Liver (tissue), 9 donors: ENCODE measurements around the gene KIF11. TPM values are rescaled to one million over a fixed set of nuclear protein-coding genes. Genes with fewer than 3 reads are reported as not detected.
A peak's percentile ranks its signal among the peaks of the same experiment; 100 is the strongest.

Experiments
- DNase-seq: peaks from one replicate; pipeline ENCODE4 v3.0.0-alpha.2; 2017; ENCODE audit warnings: low spot score
- H3K27ac ChIP-seq, 2 donors: one replicate each; pipeline ENCODE4 v1.7.0; 2013; ENCODE audit warnings: inconsistent platforms in 2 of 2, low read length in 2 of 2, control low read depth in 1 of 2, low read depth in 1 of 2, mild to moderate bottlenecking in 1 of 2
- H3K27me3 ChIP-seq, 4 donors: one replicate each; pipeline versions ENCODE4 v1.6.1 to v1.7.0; 2013; ENCODE audit warnings: low read length in 3 of 4, inconsistent platforms in 1 of 4, mild to moderate bottlenecking in 1 of 4, moderate library complexity in 1 of 4; ENCODE audit not compliant: control insufficient read depth in 4 of 4, insufficient read depth in 4 of 4
- H3K36me3 ChIP-seq, 4 donors: one replicate each; pipeline versions ENCODE4 v1.6.1 to v1.7.0; 2013; ENCODE audit warnings: low read length in 3 of 4, mild to moderate bottlenecking in 3 of 4, low read depth in 1 of 4, moderate library complexity in 1 of 4; ENCODE audit not compliant: control insufficient read depth in 4 of 4, insufficient read depth in 3 of 4
- H3K4me1 ChIP-seq, 4 donors: one replicate each; pipeline versions ENCODE4 v1.6.1 to v1.7.0; 2013; ENCODE audit warnings: low read length in 3 of 4, mild to moderate bottlenecking in 3 of 4, moderate library complexity in 1 of 4; ENCODE audit not compliant: control insufficient read depth in 4 of 4, insufficient read depth in 4 of 4
- H3K4me3 ChIP-seq, 3 donors: one replicate each; pipeline versions ENCODE4 v1.6.1 to v1.7.0; 2013; ENCODE audit warnings: low read length in 3 of 3, control low read depth in 1 of 3, low read depth in 1 of 3, mild to moderate bottlenecking in 1 of 3
- H3K9ac ChIP-seq, 2 donors: one replicate each; pipeline ENCODE4 v1.7.0; 2013; ENCODE audit warnings: low read length in 2 of 2, mild to moderate bottlenecking in 2 of 2, moderate library complexity in 2 of 2, control low read depth in 1 of 2, low read depth in 1 of 2
- H3K9me3 ChIP-seq, 4 donors: one replicate each; pipeline versions ENCODE4 v1.6.1 to v1.7.0; 2013; ENCODE audit warnings: low read length in 3 of 4; ENCODE audit not compliant: control insufficient read depth in 4 of 4
- ATF3 ChIP-seq: IDR thresholded peaks from 2 replicates; pipeline ENCODE4 v1.6.1; 2016; ENCODE audit warnings: antibody characterized with exemption
- EGR1 ChIP-seq, 2 donors: IDR thresholded peaks; 2 replicates each; pipeline ENCODE4 v1.6.1; 2016 to 2018; ENCODE audit warnings: antibody characterized with exemption in 2 of 2, low read depth in 2 of 2
- FOXA1 ChIP-seq: IDR thresholded peaks from 2 replicates; pipeline ENCODE4 v1.6.1; 2016; ENCODE audit warnings: antibody characterized with exemption
- FOXA2 ChIP-seq: IDR thresholded peaks from 2 replicates; pipeline ENCODE4 v1.6.1; 2016; ENCODE audit warnings: antibody characterized with exemption
- HNF4A ChIP-seq, 2 donors: conservative IDR thresholded peaks; 2 replicates each; pipeline ENCODE4 v1.6.1; 2016; ENCODE audit warnings: antibody characterized with exemption in 2 of 2, mild to moderate bottlenecking in 2 of 2
- HNF4G ChIP-seq: IDR thresholded peaks from 2 replicates; pipeline ENCODE4 v1.6.1; 2016; ENCODE audit warnings: antibody characterized with exemption
- JUND ChIP-seq, 2 donors: IDR thresholded peaks; 2 replicates each; pipeline ENCODE4 v1.6.1; 2016; ENCODE audit warnings: antibody characterized with exemption in 2 of 2
- MAX ChIP-seq: IDR thresholded peaks from 2 replicates; pipeline ENCODE4 v1.6.1; 2016; ENCODE audit warnings: antibody characterized with exemption
- NR2F2 ChIP-seq: IDR thresholded peaks from 2 replicates; pipeline ENCODE4 v1.6.1; 2016; ENCODE audit warnings: antibody characterized with exemption
- RAD21 ChIP-seq, 2 donors: IDR thresholded peaks; 2 replicates each; pipeline ENCODE4 v1.6.1; 2016; ENCODE audit warnings: antibody characterized with exemption in 2 of 2, mild to moderate bottlenecking in 2 of 2
- RXRA ChIP-seq, 2 donors: IDR thresholded peaks; 2 replicates each; pipeline ENCODE4 v1.6.1; 2017 to 2018; ENCODE audit warnings: antibody characterized with exemption in 2 of 2, mild to moderate bottlenecking in 1 of 2
- SP1 ChIP-seq: IDR thresholded peaks from 2 replicates; pipeline ENCODE4 v1.6.1; 2018; ENCODE audit warnings: antibody characterized with exemption, mild to moderate bottlenecking
- TAF1 ChIP-seq: conservative IDR thresholded peaks from 2 replicates; pipeline ENCODE4 v1.6.1; 2016; ENCODE audit warnings: antibody characterized with exemption, mild to moderate bottlenecking
- YY1 ChIP-seq: IDR thresholded peaks from 2 replicates; pipeline ENCODE4 v1.6.1; 2016; ENCODE audit warnings: antibody characterized with exemption, mild to moderate bottlenecking
- ZBTB33 ChIP-seq: IDR thresholded peaks from 2 replicates; pipeline ENCODE4 v1.6.1; 2016; ENCODE audit warnings: antibody characterized with exemption
- WGBS: extraction: QIAGEN DNeasy Blood & Tissue Kit; methylation state at CpG from one replicate; pipeline ENCODE4 v1.1.7; 2013; 5-methylcytosine and 5-hydroxymethylcytosine counted together
- polyA plus RNA-seq, 2 donors: library from polyadenylated mRNA; stranded (reverse) in 1 of 2; unstranded in 1 of 2; fragments of 200-250 nt in 1 of 2; fragments of >200 nt in 1 of 2; fragmentation: Nextera tagmentation in 1 of 2; extraction: Ambion mirVana in 1 of 2; gene quantifications; one replicate each; pipeline versions ENCODE4 v1.2.1 to v1.2.3, GENCODE V29; 2013 to 2015
- total RNA-seq, 2 donors: library from RNA; depleted of rRNA; stranded (reverse); fragments of >200 nt; gene quantifications; one replicate each; pipeline ENCODE4 v1.2.3, GENCODE V29; 2014
- TF ChIP-seq, protein P1 (sequence below): fragments of 150-350 bp; IDR thresholded peaks from 2 replicates; pipeline ENCODE4 v1.5.1; 2017; ENCODE audit warnings: improper control_type of control experiment, low read depth, low read length; ENCODE audit not compliant: missing input control
- TF ChIP-seq, protein P2 (sequence below): IDR thresholded peaks from 2 replicates; pipeline ENCODE4 v1.6.1; 2016; ENCODE audit warnings: antibody characterized with exemption, mild to moderate bottlenecking
- donor health status: healthy.
- donor health status: healthy.
- donor health status: healthy.
- donor health status: healthy.
- donor health status: healthy.

KIF11 gene
- total and polyA plus RNA-seq, 4 donors: 0.25 to 29.2 (median 0.58) TPM

DNA sequence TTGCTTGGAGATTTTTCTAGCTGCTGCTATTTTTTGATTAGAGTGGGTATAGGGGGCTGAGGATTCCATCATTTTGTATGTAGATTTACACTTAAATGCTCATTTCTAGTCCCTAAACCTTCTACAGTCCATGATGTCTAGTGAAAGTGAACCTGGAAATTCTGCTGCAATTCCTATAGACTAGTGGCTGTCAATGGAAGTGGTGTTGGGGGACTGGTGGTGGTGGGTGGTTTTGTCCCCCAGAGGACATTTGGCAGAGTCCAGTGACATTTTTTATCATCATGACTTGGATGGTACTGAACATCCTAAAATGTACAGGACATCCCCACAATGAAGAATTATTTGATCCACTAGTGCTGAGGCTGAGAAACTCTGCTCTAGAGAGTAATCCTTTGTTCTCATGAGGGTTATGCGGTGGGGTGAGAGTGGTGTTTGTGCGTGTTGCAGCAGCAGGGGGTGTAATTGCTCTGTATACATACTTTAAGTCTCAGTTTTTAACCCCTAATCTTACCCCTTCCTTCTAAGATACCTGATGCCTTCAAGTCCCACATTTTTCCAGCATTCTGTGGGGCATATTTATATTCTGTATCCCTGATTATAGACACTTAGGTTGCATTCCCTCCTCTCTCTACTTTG lies 35.0 kb downstream of the KIF11 start:
- no peak for DNase-seq
- Histone ChIP-seq H3K27ac (no peak overlapping the region), H3K9me3 (no peaks in the 10 kb centered on the region), H3K4me1 (no peaks in the 10 kb centered on the region), H3K9ac (no peak overlapping the region), H3K4me3 (no peak overlapping the region), H3K27me3 (no peaks in the 10 kb centered on the region), H3K36me3 (peaks cover 0 to under 1% (median 0%) of the 10 kb centered on the region in 4 donors)
- TF ChIP-seq EGR1 (IDR thresholded peaks at IDR 0.05; ENCODE audit: low read depth in 2 of 2): no peak
- no peak for TF ChIP-seq HNF4A (conservative IDR thresholded peaks at IDR 0.05)
- TF ChIP-seq NR2F2: no peak
- TF ChIP-seq, protein P1, sequence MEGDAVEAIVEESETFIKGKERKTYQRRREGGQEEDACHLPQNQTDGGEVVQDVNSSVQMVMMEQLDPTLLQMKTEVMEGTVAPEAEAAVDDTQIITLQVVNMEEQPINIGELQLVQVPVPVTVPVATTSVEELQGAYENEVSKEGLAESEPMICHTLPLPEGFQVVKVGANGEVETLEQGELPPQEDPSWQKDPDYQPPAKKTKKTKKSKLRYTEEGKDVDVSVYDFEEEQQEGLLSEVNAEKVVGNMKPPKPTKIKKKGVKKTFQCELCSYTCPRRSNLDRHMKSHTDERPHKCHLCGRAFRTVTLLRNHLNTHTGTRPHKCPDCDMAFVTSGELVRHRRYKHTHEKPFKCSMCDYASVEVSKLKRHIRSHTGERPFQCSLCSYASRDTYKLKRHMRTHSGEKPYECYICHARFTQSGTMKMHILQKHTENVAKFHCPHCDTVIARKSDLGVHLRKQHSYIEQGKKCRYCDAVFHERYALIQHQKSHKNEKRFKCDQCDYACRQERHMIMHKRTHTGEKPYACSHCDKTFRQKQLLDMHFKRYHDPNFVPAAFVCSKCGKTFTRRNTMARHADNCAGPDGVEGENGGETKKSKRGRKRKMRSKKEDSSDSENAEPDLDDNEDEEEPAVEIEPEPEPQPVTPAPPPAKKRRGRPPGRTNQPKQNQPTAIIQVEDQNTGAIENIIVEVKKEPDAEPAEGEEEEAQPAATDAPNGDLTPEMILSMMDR: peak; percentile 3
- WGBS: 90% methylated on average over 2 of the region's 2 CpGs

GRCh38 chr10:92629945-92630344 lies 37.0 kb downstream of the KIF11 start:
- WGBS: 94% methylated on average over 2 of the region's 2 CpGs
- H3K36me3 ChIP-seq: no peaks in the 10 kb centered on the region
- H3K9me3 ChIP-seq: no peaks in the 10 kb centered on the region
- DNase-seq: no peak
- TF ChIP-seq RXRA (IDR thresholded peaks at IDR 0.05): no peak
- no peak overlapping the region for H3K4me3 ChIP-seq
- H3K27ac ChIP-seq: no peak overlapping the region
- no peak overlapping the region for H3K9ac ChIP-seq
- H3K4me1 ChIP-seq: no peaks in the 10 kb centered on the region
- H3K27me3 ChIP-seq: no peaks in the 10 kb centered on the region

DNA sequence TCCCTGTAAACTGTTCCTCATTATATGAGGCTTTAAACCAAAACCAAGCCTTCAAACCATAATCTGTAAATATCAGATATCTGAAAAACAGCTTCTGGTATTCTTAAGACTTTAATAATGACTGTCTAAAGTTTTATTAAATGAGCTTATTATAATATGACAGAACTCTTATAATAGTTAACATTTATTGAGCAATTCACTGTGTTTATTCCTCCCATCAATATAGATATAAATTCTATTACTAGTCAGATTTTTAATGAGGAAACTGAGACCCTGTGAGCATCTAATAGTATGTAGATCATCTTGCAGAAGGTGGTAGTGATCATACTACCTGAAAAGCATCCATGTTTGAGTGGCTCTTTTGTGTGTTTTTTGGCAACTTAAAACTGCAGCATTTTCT lies 45.1 kb downstream of the KIF11 start:
- TF ChIP-seq JUND (IDR thresholded peaks at IDR 0.05) (no peak), FOXA2 (no peak), MAX (no peak), ZBTB33 (no peak), YY1 (no peak), RAD21 (IDR thresholded peaks at IDR 0.05) (no peak), EGR1 (IDR thresholded peaks at IDR 0.05; ENCODE audit: low read depth in 2 of 2) (no peak), ATF3 (no peak), FOXA1 (no peak), HNF4A (conservative IDR thresholded peaks at IDR 0.05) (no peak), TAF1 (no peak), HNF4G (no peak), NR2F2 (no peak), SP1 (no peak)
- TF ChIP-seq, protein P1: no peak
- TF ChIP-seq, protein P2, sequence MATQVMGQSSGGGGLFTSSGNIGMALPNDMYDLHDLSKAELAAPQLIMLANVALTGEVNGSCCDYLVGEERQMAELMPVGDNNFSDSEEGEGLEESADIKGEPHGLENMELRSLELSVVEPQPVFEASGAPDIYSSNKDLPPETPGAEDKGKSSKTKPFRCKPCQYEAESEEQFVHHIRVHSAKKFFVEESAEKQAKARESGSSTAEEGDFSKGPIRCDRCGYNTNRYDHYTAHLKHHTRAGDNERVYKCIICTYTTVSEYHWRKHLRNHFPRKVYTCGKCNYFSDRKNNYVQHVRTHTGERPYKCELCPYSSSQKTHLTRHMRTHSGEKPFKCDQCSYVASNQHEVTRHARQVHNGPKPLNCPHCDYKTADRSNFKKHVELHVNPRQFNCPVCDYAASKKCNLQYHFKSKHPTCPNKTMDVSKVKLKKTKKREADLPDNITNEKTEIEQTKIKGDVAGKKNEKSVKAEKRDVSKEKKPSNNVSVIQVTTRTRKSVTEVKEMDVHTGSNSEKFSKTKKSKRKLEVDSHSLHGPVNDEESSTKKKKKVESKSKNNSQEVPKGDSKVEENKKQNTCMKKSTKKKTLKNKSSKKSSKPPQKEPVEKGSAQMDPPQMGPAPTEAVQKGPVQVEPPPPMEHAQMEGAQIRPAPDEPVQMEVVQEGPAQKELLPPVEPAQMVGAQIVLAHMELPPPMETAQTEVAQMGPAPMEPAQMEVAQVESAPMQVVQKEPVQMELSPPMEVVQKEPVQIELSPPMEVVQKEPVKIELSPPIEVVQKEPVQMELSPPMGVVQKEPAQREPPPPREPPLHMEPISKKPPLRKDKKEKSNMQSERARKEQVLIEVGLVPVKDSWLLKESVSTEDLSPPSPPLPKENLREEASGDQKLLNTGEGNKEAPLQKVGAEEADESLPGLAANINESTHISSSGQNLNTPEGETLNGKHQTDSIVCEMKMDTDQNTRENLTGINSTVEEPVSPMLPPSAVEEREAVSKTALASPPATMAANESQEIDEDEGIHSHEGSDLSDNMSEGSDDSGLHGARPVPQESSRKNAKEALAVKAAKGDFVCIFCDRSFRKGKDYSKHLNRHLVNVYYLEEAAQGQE: no peak
- no peak for DNase-seq
- H3K36me3 ChIP-seq: no peaks in the 10 kb centered on the region

More for the DNA sequence above, 45.1 kb downstream of the KIF11 start:
- Histone ChIP-seq H3K9me3 (no peaks in the 10 kb centered on the region), H3K4me1 (peaks cover 0 to 3% (median 1%) of the 10 kb centered on the region in 4 donors), H3K9ac (no peak overlapping the region), H3K27me3 (no peaks in the 10 kb centered on the region), H3K4me3 (no peak overlapping the region), H3K27ac (no peak overlapping the region)
